GM19099 (cell line): ENCODE results near the gene AUTS2.

Source experiments
- POLR2A ChIP-seq: IDR thresholded peaks from 3 replicates; pipeline ENCODE4 v1.6.1; 2011; ENCODE audit warnings: low read depth; ENCODE audit not compliant: insufficient read length; ENCODE audit errors: extremely low read depth

Gene AUTS2

GRCh38 chr7:70208236-70209063 is 610.2 kb downstream of the AUTS2 start:
- TF ChIP-seq POLR2A, result no peak

GRCh38 chr7:70210200-70210935 is 612.1 kb downstream of the AUTS2 start:
- no peak for TF ChIP-seq POLR2A

- TF ChIP-seq POLR2A, result no peak
Measured at GRCh38 chr7:70210936-70211310, 612.6 kb downstream of the AUTS2 start.

- no peak for TF ChIP-seq POLR2A
Measured at GRCh38 chr7:70212281-70212680, 614.0 kb downstream of the AUTS2 start.

- no peak for TF ChIP-seq POLR2A
Measured at GRCh38 chr7:70214071-70214470, 615.8 kb downstream of the AUTS2 start.

GRCh38 chr7:70215491-70215890 is 617.2 kb downstream of the AUTS2 start:
- no peak for TF ChIP-seq POLR2A

- no peak for TF ChIP-seq POLR2A
Measured at GRCh38 chr7:70217571-70217970, 619.3 kb downstream of the AUTS2 start.

GRCh38 chr7:70218006-70218405 is 619.7 kb downstream of the AUTS2 start:
- TF ChIP-seq POLR2A, result no peak

GRCh38 chr7:70219061-70219460 is 620.8 kb downstream of the AUTS2 start:
- no peak for TF ChIP-seq POLR2A

GRCh38 chr7:70229242-70229641 is 631.0 kb downstream of the AUTS2 start:
- no peak for TF ChIP-seq POLR2A

GRCh38 chr7:70230761-70231160 is 632.5 kb downstream of the AUTS2 start:
- no peak for TF ChIP-seq POLR2A

- no peak for TF ChIP-seq POLR2A
Measured at GRCh38 chr7:70233776-70234175, 635.5 kb downstream of the AUTS2 start.

- no peak for TF ChIP-seq POLR2A
Measured at GRCh38 chr7:70237256-70237655, 639.0 kb downstream of the AUTS2 start.

GRCh38 chr7:70237831-70238575 is 639.7 kb downstream of the AUTS2 start:
- no peak for TF ChIP-seq POLR2A

GRCh38 chr7:70239918-70240317 is 641.6 kb downstream of the AUTS2 start:
- no peak for TF ChIP-seq POLR2A
